MM.1S (cell line): Measurements from ENCODE around the gene KRT31.
"Not testable (repeated sequence)": the region's sequence is repeated elsewhere in the genome, so short reads cannot be mapped to it uniquely, and the experiment has no call there.

Experiments used
- EZH2 ChIP-seq: fragments of 300-600 bp; sonication (generic); optimal IDR thresholded peaks from 2 replicates; pipeline ENCODE3; 2017; ENCODE audit warnings: low read depth, mild to moderate bottlenecking, antibody characterized with exemption, low read length, mixed read lengths
- EZH2phosphoT487 ChIP-seq: fragments of 300-600 bp; sonication (generic); IDR thresholded peaks from 2 replicates; pipeline ENCODE4 v1.6.1; 2018; ENCODE audit warnings: antibody characterized with exemption, low read length
- TF ChIP-seq, protein P1 (sequence below): fragments of 300-600 bp; sonication (generic); IDR thresholded peaks from 2 replicates; pipeline ENCODE4 v1.5.1; 2016; ENCODE audit warnings: antibody characterized with exemption, low read length, mixed read lengths

DNA sequence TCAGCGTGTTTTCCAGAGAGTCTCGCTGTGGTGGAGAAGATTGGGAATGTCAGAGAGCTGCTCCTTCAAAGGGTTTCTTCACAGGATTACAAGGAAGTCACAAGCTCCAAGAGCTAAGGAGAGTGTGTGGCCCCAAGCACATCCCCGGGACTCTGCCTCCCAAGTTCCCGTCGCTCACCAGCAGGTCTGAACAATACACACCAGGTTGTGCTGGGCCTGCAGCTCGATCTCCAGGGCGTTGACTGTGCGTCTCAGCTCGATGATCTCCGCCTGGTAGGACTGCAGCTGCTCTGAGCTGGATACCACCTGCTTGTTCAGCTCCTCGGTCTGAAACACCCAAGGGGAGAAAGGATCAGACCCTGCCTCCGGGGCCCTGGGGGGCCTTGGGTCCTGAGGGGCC is 2.4 kb downstream of the KRT31 start:
- TF ChIP-seq, protein P1, sequence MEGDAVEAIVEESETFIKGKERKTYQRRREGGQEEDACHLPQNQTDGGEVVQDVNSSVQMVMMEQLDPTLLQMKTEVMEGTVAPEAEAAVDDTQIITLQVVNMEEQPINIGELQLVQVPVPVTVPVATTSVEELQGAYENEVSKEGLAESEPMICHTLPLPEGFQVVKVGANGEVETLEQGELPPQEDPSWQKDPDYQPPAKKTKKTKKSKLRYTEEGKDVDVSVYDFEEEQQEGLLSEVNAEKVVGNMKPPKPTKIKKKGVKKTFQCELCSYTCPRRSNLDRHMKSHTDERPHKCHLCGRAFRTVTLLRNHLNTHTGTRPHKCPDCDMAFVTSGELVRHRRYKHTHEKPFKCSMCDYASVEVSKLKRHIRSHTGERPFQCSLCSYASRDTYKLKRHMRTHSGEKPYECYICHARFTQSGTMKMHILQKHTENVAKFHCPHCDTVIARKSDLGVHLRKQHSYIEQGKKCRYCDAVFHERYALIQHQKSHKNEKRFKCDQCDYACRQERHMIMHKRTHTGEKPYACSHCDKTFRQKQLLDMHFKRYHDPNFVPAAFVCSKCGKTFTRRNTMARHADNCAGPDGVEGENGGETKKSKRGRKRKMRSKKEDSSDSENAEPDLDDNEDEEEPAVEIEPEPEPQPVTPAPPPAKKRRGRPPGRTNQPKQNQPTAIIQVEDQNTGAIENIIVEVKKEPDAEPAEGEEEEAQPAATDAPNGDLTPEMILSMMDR: not testable (repeated sequence)
- not testable (repeated sequence) for TF ChIP-seq EZH2phosphoT487, EZH2
